Mesendoderm (in vitro differentiated cells): Measurements from ENCODE around the gene APC2. TPM values are rescaled to one million over a fixed set of nuclear protein-coding genes. Genes with fewer than 3 reads are reported as not detected.

Experiments used
- DNase-seq: peaks from one replicate; pipeline ENCODE4 v3.0.0; 2013
- H2AK5ac ChIP-seq: 2 replicates; pipeline ENCODE4 v1.6.1; 2013; ENCODE audit warnings: low read length, inconsistent platforms
- H2BK120ac ChIP-seq: 2 replicates; pipeline ENCODE4 v1.6.1; 2013; ENCODE audit warnings: low read depth, mild to moderate bottlenecking, low read length, moderate library complexity, mixed read lengths
- H2BK15ac ChIP-seq: replicated peaks from 2 replicates; pipeline ENCODE4 v1.6.1; 2013; ENCODE audit warnings: low read depth, mild to moderate bottlenecking, moderate library complexity
- H2BK5ac ChIP-seq: 2 replicates; pipeline ENCODE4 v1.6.1; 2013; ENCODE audit warnings: low read length, inconsistent platforms
- H3K18ac ChIP-seq: 2 replicates; pipeline ENCODE4 v1.6.1; 2013; ENCODE audit warnings: mild to moderate bottlenecking, low read length, mixed read lengths
- H3K23ac ChIP-seq: one replicate; pipeline ENCODE4 v1.6.1; 2013; ENCODE audit warnings: low read length
- H3K27ac ChIP-seq: 2 replicates; pipeline ENCODE4 v1.5.1; 2013; ENCODE audit warnings: low read depth, mild to moderate bottlenecking, inconsistent platforms, low read length, moderate library complexity
- H3K27me3 ChIP-seq: 2 replicates; pipeline ENCODE4 v1.6.1; 2013; ENCODE audit warnings: low read length, control low read depth, mild to moderate bottlenecking, inconsistent platforms; ENCODE audit not compliant: insufficient read depth, poor library complexity
- H3K36me3 ChIP-seq: 2 replicates; pipeline ENCODE4 v1.6.1; 2013; ENCODE audit warnings: low read length, inconsistent platforms; ENCODE audit not compliant: control insufficient read depth, insufficient read depth
- H3K4ac ChIP-seq: one replicate; pipeline ENCODE4 v1.6.1; 2013; ENCODE audit warnings: low read depth, mild to moderate bottlenecking, low read length, moderate library complexity
- H3K4me1 ChIP-seq: 2 replicates; pipeline ENCODE4 v1.6.1; 2013; ENCODE audit warnings: low read depth, low read length, inconsistent platforms; ENCODE audit not compliant: control insufficient read depth
- H3K4me2 ChIP-seq: 2 replicates; pipeline ENCODE4 v1.6.1; 2013; ENCODE audit warnings: low read length
- H3K4me3 ChIP-seq: 2 replicates; pipeline ENCODE4 v1.5.1; 2013; ENCODE audit warnings: mild to moderate bottlenecking, low read length
- H3K56ac ChIP-seq: one replicate; pipeline ENCODE4 v1.6.1; 2013; ENCODE audit warnings: low read length
- H3K79me1 ChIP-seq: 2 replicates; pipeline ENCODE4 v1.6.1; 2013; ENCODE audit warnings: low read length, inconsistent platforms
- H3K79me2 ChIP-seq: 2 replicates; pipeline ENCODE4 v1.6.1; 2013; ENCODE audit warnings: mild to moderate bottlenecking, low read length; ENCODE audit not compliant: control insufficient read depth, insufficient read depth
- H3K9ac ChIP-seq: 2 replicates; pipeline ENCODE4 v1.6.1; 2013; ENCODE audit warnings: low read length, inconsistent platforms
- H4K5ac ChIP-seq: one replicate; pipeline ENCODE4 v1.6.1; 2013; ENCODE audit warnings: low read length
- H4K8ac ChIP-seq: one replicate; pipeline ENCODE4 v1.6.1; 2013; ENCODE audit warnings: low read depth, mild to moderate bottlenecking, control low read depth, low read length, moderate library complexity
- WGBS: extraction: QIAGEN DNeasy Blood & Tissue Kit; methylation state at CpG from one replicate; pipeline ENCODE4 v1.1.7; 2013; ENCODE audit warnings: low lambda C conversion rate, missing lambda C conversion rate; ENCODE audit not compliant: insufficient coverage; ENCODE audit errors: extremely low coverage; 5-methylcytosine and 5-hydroxymethylcytosine counted together
- polyA plus RNA-seq, 2 experiments: library from polyadenylated mRNA; stranded (reverse); fragments of 200-250 nt; gene quantifications; one replicate each; pipeline ENCODE4 v1.2.3, GENCODE V29; 2013

APC2 gene
- polyA plus RNA-seq (2013, experiment 1 of 2) = 0.03 TPM
- 0.06 TPM for polyA plus RNA-seq (2013, experiment 2 of 2)

- H3K4me2 ChIP-seq = no peak within 1 kb of the TSS
- DNase-seq = peak; percentile 73
- H3K4me1 ChIP-seq = no peaks in the 10 kb centered on the region
- peaks cover 28% of the 10 kb centered on the region for H3K27me3 ChIP-seq
- no peak within 1 kb of the TSS for H3K56ac ChIP-seq
- H3K18ac ChIP-seq = no peak within 1 kb of the TSS
- H3K79me2 ChIP-seq = no peaks in the 10 kb centered on the region
- H3K27ac ChIP-seq = no peak within 1 kb of the TSS
- H3K36me3 ChIP-seq = no peaks in the 10 kb centered on the region
- no peak within 1 kb of the TSS for H3K4ac ChIP-seq
- no peak within 1 kb of the TSS for H2BK120ac ChIP-seq
- H3K4me3 ChIP-seq = no peak within 1 kb of the TSS
- no peak within 1 kb of the TSS for H4K5ac ChIP-seq
- H3K23ac ChIP-seq = no peak within 1 kb of the TSS
- WGBS = no CpG with 5 or more reads among the region's 74 CpGs
- no peak within 1 kb of the TSS for H2AK5ac ChIP-seq
- H3K79me1 ChIP-seq = no peaks in the 10 kb centered on the region
- H2BK15ac ChIP-seq = no peak within 1 kb of the TSS
- no peak within 1 kb of the TSS for H4K8ac ChIP-seq
- H2BK5ac ChIP-seq = no peak within 1 kb of the TSS
- H3K9ac ChIP-seq = no peak within 1 kb of the TSS
These were observed at the start of gene APC2 for GRCh38 chr19:1449467-1450442. APC2 (plus strand) TSS chr19:1450121; CDS start chr19:1453002, 2,881 bp downstream.

- peak overlapping the region; percentile 73 for H3K4me2 ChIP-seq
- DNase-seq = no peak
These were observed 49.4 kb upstream of the APC2 start for GRCh38 chr19:1400281-1401137.

GRCh38 chr19:1401138-1401888 lies 48.6 kb upstream of the APC2 start, which contains the start of gene GAMT:
GAMT (minus strand) TSS chr19:1401542; CDS start chr19:1401476, 66 bp downstream.
- H2BK120ac ChIP-seq = no peak within 1 kb of the TSS
- H2AK5ac ChIP-seq = no peak within 1 kb of the TSS
- no peak within 1 kb of the TSS for H3K27ac ChIP-seq
- H3K4ac ChIP-seq = no peak within 1 kb of the TSS
- H3K23ac ChIP-seq = no peak within 1 kb of the TSS
- no peaks in the 10 kb centered on the region for H3K79me1 ChIP-seq
- DNase-seq = peak; percentile 40
- no peaks in the 10 kb centered on the region for H3K79me2 ChIP-seq
- no peak within 1 kb of the TSS for H4K8ac ChIP-seq
- H3K9ac ChIP-seq = peak within 1 kb of the TSS; percentile 72
- no CpG with 5 or more reads among the region's 87 CpGs for WGBS
- no peaks in the 10 kb centered on the region for H3K4me1 ChIP-seq
- peak within 1 kb of the TSS; percentile 88 for H3K56ac ChIP-seq
- peak within 1 kb of the TSS; percentile 73 for H3K4me2 ChIP-seq
- no peak within 1 kb of the TSS for H2BK5ac ChIP-seq
- H4K5ac ChIP-seq = no peak within 1 kb of the TSS
- no peaks in the 10 kb centered on the region for H3K27me3 ChIP-seq
- peak within 1 kb of the TSS; percentile 64 for H3K18ac ChIP-seq
- no peak within 1 kb of the TSS for H2BK15ac ChIP-seq
- H3K4me3 ChIP-seq = peak within 1 kb of the TSS; percentile 35
- H3K36me3 ChIP-seq = no peaks in the 10 kb centered on the region

More at GRCh38 chr19:1400281-1401137, 49.4 kb upstream of the APC2 start:
- no peak overlapping the region for H2BK120ac ChIP-seq
- H3K4me3 ChIP-seq = no peak overlapping the region
- peak overlapping the region; percentile 88 for H3K56ac ChIP-seq
- no peak overlapping the region for H3K23ac ChIP-seq
- no peak overlapping the region for H3K4ac ChIP-seq
- no peaks in the 10 kb centered on the region for H3K4me1 ChIP-seq
- H3K27ac ChIP-seq = no peak overlapping the region
- H3K79me2 ChIP-seq = no peaks in the 10 kb centered on the region
- H3K27me3 ChIP-seq = no peaks in the 10 kb centered on the region
- peak overlapping the region; percentile 72 for H3K9ac ChIP-seq
- H2BK15ac ChIP-seq = no peak overlapping the region
- H4K5ac ChIP-seq = no peak overlapping the region
- H4K8ac ChIP-seq = no peak overlapping the region
- no peaks in the 10 kb centered on the region for H3K79me1 ChIP-seq
- H3K18ac ChIP-seq = peak overlapping the region; percentile 64
- no peak overlapping the region for H2AK5ac ChIP-seq
- WGBS = no CpG with 5 or more reads among the region's 36 CpGs
- H2BK5ac ChIP-seq = no peak overlapping the region
- no peaks in the 10 kb centered on the region for H3K36me3 ChIP-seq

- no peaks in the 10 kb centered on the region for H3K27me3 ChIP-seq
- H3K79me2 ChIP-seq = no peaks in the 10 kb centered on the region
- H3K9ac ChIP-seq = no peak overlapping the region
- H3K4ac ChIP-seq = no peak overlapping the region
- H3K23ac ChIP-seq = no peak overlapping the region
- no peaks in the 10 kb centered on the region for H3K36me3 ChIP-seq
- DNase-seq = no peak
- H3K18ac ChIP-seq = no peak overlapping the region
- no peak overlapping the region for H3K4me3 ChIP-seq
- H3K56ac ChIP-seq = peak overlapping the region; percentile 62
- H2BK5ac ChIP-seq = no peak overlapping the region
- H3K4me2 ChIP-seq = peak overlapping the region; percentile 33
- no peak overlapping the region for H4K8ac ChIP-seq
- H3K27ac ChIP-seq = no peak overlapping the region
- no peak overlapping the region for H2BK15ac ChIP-seq
- no peak overlapping the region for H2AK5ac ChIP-seq
- no peak overlapping the region for H4K5ac ChIP-seq
- H3K79me1 ChIP-seq = no peaks in the 10 kb centered on the region
- WGBS = no CpG with 5 or more reads among the region's 11 CpGs
- no peak overlapping the region for H2BK120ac ChIP-seq
- no peaks in the 10 kb centered on the region for H3K4me1 ChIP-seq
These were observed 48.1 kb upstream of the APC2 start for GRCh38 chr19:1401889-1402217.

GRCh38 chr19:1402411-1403070 lies 47.4 kb upstream of the APC2 start:
- Histone ChIP-seq H2AK5ac (no peak overlapping the region), H3K79me2 (no peaks in the 10 kb centered on the region), H2BK15ac (no peak overlapping the region), H3K4me3 (no peak overlapping the region), H3K9ac (no peak overlapping the region), H3K18ac (no peak overlapping the region), H3K4ac (no peak overlapping the region), H3K4me1 (no peaks in the 10 kb centered on the region), H4K8ac (no peak overlapping the region), H3K36me3 (no peaks in the 10 kb centered on the region), H2BK120ac (no peak overlapping the region), H3K27ac (no peak overlapping the region), H3K23ac (no peak overlapping the region), H2BK5ac (no peak overlapping the region), H3K27me3 (no peaks in the 10 kb centered on the region), H3K56ac (peak overlapping the region; percentile 17), H3K4me2 (no peak overlapping the region), H3K79me1 (no peaks in the 10 kb centered on the region), H4K5ac (no peak overlapping the region)
- no peak for DNase-seq
- WGBS = no CpG with 5 or more reads among the region's 25 CpGs
